ENCODE data around the gene DEF6. TPM values are rescaled to one million over a fixed set of nuclear protein-coding genes. Genes with fewer than 3 reads are reported as not detected.
"Not testable (repeated sequence)": the region's sequence is repeated elsewhere in the genome, so short reads cannot be mapped to it uniquely, and the experiment has no call there.

The DEF6 gene
- total RNA-seq, 1 experiment from 2014 or later, result 15.4 TPM

DNA sequence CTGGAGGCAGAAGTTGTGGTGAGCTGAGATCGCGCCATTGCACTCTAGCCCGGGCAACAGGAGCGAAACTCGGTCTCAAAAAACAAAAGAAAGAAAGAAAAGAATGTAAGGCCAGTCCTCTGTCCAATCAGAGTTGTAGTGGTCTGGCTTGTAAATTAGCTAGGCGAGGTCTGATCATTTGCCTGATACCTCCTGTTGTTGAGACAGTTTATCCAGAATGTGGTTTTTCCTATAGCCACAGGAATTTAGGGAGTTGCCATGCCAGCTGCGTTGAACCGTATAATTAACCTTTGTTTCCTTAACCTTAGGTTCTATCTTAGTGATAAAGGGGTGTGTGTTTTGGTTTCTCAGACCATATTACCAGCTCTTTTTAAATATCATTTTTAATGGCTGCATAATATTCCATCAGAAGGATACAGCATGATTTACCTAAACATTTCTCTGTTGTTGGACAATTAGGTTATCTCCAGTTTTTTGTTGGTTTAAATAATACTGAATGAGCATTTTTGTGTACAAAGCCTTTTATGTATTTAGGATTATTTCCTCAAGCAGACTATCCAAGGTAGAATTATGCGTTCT, 33.0 kb downstream of the DEF6 start:
- no peak for DNase-seq
- Mint-ChIP-seq H3K27me3 (ENCODE audit: unreplicated experiment) (peaks cover 33% of the 10 kb centered on the region), H3K27ac (ENCODE audit: unreplicated experiment) (no peak overlapping the region), H3K4me3 (ENCODE audit: low read depth, unreplicated experiment) (no peak overlapping the region), H3K9me3 (ENCODE audit: low read depth, unreplicated experiment) (peaks cover 6% of the 10 kb centered on the region), H3K36me3 (ENCODE audit: insufficient read depth, unreplicated experiment) (no peaks in the 10 kb centered on the region), H3K4me1 (ENCODE audit: low read depth, unreplicated experiment) (peaks cover 8% of the 10 kb centered on the region)
- intact Hi-C loops (cut with micrococcal nuclease; ENCODE audit: unreplicated experiment), result no loop called here
- TF ChIP-seq, protein P1, sequence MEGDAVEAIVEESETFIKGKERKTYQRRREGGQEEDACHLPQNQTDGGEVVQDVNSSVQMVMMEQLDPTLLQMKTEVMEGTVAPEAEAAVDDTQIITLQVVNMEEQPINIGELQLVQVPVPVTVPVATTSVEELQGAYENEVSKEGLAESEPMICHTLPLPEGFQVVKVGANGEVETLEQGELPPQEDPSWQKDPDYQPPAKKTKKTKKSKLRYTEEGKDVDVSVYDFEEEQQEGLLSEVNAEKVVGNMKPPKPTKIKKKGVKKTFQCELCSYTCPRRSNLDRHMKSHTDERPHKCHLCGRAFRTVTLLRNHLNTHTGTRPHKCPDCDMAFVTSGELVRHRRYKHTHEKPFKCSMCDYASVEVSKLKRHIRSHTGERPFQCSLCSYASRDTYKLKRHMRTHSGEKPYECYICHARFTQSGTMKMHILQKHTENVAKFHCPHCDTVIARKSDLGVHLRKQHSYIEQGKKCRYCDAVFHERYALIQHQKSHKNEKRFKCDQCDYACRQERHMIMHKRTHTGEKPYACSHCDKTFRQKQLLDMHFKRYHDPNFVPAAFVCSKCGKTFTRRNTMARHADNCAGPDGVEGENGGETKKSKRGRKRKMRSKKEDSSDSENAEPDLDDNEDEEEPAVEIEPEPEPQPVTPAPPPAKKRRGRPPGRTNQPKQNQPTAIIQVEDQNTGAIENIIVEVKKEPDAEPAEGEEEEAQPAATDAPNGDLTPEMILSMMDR (IDR thresholded peaks at IDR 0.05; ENCODE audit: unreplicated experiment), result no peak
- BruUV-seq (replicated peaks), result no TSS peak
- CTCF ChIA-PET, result no interaction called here

DNA sequence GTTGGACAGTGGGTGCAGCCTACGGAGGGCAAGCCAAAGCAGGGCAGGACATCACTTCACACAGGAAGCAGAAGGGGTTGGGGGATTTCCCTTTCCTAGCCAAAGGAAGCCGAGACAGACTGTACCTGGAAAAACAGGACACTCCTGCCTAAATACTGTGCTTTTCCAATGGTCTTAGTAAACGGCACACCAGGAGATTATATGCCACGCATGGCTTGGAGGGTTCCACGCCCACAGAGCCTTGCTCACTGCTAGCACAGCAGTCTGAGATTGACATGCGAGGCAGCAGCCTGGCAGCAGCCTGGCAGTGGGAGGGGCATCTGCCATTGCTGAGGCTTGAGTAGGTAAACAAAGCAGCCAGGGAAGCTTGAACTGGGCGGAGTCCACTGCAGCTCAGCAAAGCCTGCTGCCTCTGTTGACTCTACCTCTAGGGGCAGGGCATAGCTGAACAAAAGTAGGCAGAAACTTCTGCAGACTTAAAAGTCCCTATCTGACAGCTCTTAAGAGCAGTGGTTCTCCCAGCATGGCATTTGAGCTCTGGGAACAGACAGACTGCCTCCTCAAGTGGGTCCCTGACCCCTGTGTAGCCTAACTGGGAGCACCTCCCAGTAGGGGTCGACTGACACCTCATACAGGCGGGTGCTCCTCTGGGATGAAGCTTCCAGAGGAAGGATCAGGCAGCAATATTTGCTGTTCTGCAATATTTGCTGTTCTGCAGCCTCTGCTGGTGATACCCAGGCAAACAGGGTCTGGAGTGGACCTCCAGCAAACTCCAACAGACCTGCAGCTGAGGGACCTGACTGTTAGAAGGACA, 34.7 kb downstream of the DEF6 start:
- DNase-seq, result peak; percentile 85
- not testable (repeated sequence) for H3K36me3 Mint-ChIP-seq (ENCODE audit: insufficient read depth, unreplicated experiment); H3K4me3 Mint-ChIP-seq (ENCODE audit: low read depth, unreplicated experiment)

DNA sequence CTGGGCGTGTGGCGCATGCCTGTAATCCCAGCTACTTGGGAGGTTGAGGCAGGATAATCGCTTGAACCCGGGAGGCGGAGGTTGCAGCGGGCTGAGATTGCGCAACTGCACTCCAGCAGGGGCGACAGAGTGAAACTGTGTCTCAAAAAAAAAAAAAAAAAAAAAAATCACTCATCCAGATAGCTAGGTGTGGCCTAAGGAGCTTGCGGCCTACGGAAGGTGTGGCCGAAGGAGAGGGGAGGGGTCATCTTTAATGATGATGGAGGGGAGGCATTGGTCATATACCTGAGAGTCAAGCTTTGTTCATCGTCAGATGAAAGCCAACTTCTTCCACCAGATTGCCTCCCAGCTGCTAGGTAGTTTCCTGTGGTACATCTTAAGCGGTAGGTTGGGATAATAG, 43.9 kb downstream of the DEF6 start:
- BruUV-seq (replicated peaks), result no TSS peak
- no peak for DNase-seq
- Mint-ChIP-seq H3K27ac (ENCODE audit: unreplicated experiment) (no peak overlapping the region), H3K4me1 (ENCODE audit: low read depth, unreplicated experiment) (peaks cover 17% of the 10 kb centered on the region), H3K27me3 (ENCODE audit: unreplicated experiment) (peaks cover 28% of the 10 kb centered on the region), H3K36me3 (ENCODE audit: insufficient read depth, unreplicated experiment) (peaks cover 22% of the 10 kb centered on the region), H3K9me3 (ENCODE audit: low read depth, unreplicated experiment) (no peaks in the 10 kb centered on the region), H3K4me3 (ENCODE audit: low read depth, unreplicated experiment) (no peak overlapping the region)
- intact Hi-C loops (cut with micrococcal nuclease; ENCODE audit: unreplicated experiment), result loop anchor here (5.0 kb wide), 2 partner anchors 44 to 126 kb away; partner anchors contain the start of genes DEF6 and RPL10A
- CTCF ChIA-PET, result interaction anchor here (0.5 to 3.3 kb wide), 15 partner anchors 9 to 124 kb away, joined by 3 to 61 read pairs (median 4); partner anchors contain the start of genes DEF6 and FANCE
- TF ChIP-seq, protein P1 (IDR thresholded peaks at IDR 0.05; ENCODE audit: unreplicated experiment), result no peak

More for the DNA sequence above, 34.7 kb downstream of the DEF6 start:
- CTCF ChIA-PET, result interaction anchor here (1.0 to 2.3 kb wide), 5 partner anchors 11 to 117 kb away, joined by 4 to 9 read pairs (median 5); partner anchors contain the start of genes DEF6 and PPARD
- H3K27ac Mint-ChIP-seq (ENCODE audit: unreplicated experiment); H3K4me1 Mint-ChIP-seq (ENCODE audit: low read depth, unreplicated experiment); BruUV-seq (replicated peaks); H3K9me3 Mint-ChIP-seq (ENCODE audit: low read depth, unreplicated experiment); intact Hi-C loops (cut with micrococcal nuclease; ENCODE audit: unreplicated experiment): not testable (repeated sequence)
- H3K27me3 Mint-ChIP-seq (ENCODE audit: unreplicated experiment), result peaks cover 48% of the 10 kb centered on the region

DNA sequence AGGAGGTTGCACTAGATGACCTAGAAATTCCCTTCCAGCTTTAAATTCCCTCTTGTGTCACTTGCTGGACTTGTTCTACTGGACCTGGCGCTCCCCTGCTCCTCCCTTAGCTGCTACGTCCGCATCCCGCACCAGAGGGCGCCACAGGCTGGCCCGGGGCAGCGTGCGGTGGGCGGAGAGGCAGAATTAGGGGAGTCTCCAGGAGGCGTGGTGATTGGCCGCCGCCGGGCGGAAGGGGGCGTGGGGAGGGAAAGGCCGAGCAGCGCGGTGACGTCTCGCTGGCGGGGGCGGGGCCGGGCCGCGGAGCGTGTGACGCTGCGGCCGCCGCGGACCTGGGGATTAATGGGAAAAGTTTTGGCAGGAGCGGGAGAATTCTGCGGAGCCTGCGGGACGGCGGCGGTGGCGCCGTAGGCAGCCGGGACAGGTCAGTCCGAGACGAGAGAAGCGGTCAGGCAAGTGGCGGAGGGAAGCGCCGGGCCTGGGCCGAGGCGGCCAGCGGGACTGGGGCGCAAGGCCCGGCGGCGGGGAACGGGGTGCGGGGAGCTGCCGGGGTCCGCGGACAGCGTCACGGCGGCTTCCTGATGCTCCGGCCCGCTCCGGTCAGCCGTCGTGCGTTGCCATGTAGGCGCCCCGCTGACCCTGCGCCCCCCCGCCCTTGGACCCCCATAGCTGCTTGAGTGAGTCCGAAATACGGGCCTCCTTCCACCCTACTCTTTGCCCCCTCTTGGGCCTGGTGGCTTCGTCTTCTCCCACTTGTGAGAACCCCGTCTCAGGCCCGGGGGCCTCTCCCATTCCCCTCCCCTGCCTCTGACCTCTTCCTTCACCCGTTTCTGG, 44.9 kb downstream of the DEF6 start, which contains the start of gene PPARD:
Gene PPARD, plus strand, starts transcription at position 301 of the 834 bp plus-strand sequence. CDS start 68,530 bp downstream, outside the sequence.
- peak within 1 kb of the TSS; percentile 83 for H3K4me3 Mint-ChIP-seq (ENCODE audit: low read depth, unreplicated experiment)
- no peaks in the 10 kb centered on the region for H3K9me3 Mint-ChIP-seq (ENCODE audit: low read depth, unreplicated experiment)
- H3K27ac Mint-ChIP-seq (ENCODE audit: unreplicated experiment), result peak within 1 kb of the TSS; percentile 82
- intact Hi-C loops (cut with micrococcal nuclease; ENCODE audit: unreplicated experiment), result loop anchor here (1.0 to 5.0 kb wide), 5 partner anchors 45 to 125 kb away; partner anchors contain the start of genes DEF6 and RPL10A
- peaks cover 17% of the 10 kb centered on the region for H3K4me1 Mint-ChIP-seq (ENCODE audit: low read depth, unreplicated experiment)
- peak; percentile 100 for DNase-seq
- TF ChIP-seq, protein P1 (IDR thresholded peaks at IDR 0.05; ENCODE audit: unreplicated experiment), result peak; percentile 98
- BruUV-seq (replicated peaks), result no TSS peak
- CTCF ChIA-PET, result interaction anchor here (0.5 to 3.3 kb wide), 16 partner anchors 10 to 123 kb away, joined by 3 to 61 read pairs (median 4); partner anchors contain the start of genes DEF6 and FANCE
- peaks cover 19% of the 10 kb centered on the region for H3K27me3 Mint-ChIP-seq (ENCODE audit: unreplicated experiment)
- H3K36me3 Mint-ChIP-seq (ENCODE audit: insufficient read depth, unreplicated experiment), result peaks cover 22% of the 10 kb centered on the region

Measured in Calu3 (cell line).